Lower lobe of right lung (tissue), 2 donors: Measurements from ENCODE around the gene TLCD2. TPM values are rescaled to one million over a fixed set of nuclear protein-coding genes. Genes with fewer than 3 reads are reported as not detected.
"Not testable (repeated sequence)": the region's sequence is repeated elsewhere in the genome, so short reads cannot be mapped to it uniquely, and the experiment has no call there.

Source experiments
- ATAC-seq, 2 donors: fragments of 200-7000 bp; cut with Tn5 transposase; one replicate each; pipeline ENCODE4 v1.9.1; 2020 to 2022; ENCODE audit warnings: mild to moderate bottlenecking in 2 of 2, moderate library complexity in 2 of 2
- DNase-seq: peaks from one replicate; pipeline ENCODE4 v3.0.0-alpha.2; 2020
- H3K27ac ChIP-seq: fragments of 200-600 bp; one replicate; pipeline ENCODE4 v1.8.0; 2022
- H3K27me3 ChIP-seq: fragments of 200-600 bp; one replicate; pipeline ENCODE4 v1.8.0; 2022; ENCODE audit warnings: low read depth
- H3K36me3 ChIP-seq: fragments of 200-600 bp; one replicate; pipeline ENCODE4 v1.8.0; 2022; ENCODE audit warnings: mild to moderate bottlenecking
- H3K4me1 ChIP-seq: fragments of 200-600 bp; one replicate; pipeline ENCODE4 v1.8.0; 2022
- H3K4me3 ChIP-seq: fragments of 200-600 bp; one replicate; pipeline ENCODE4 v1.8.0; 2022; ENCODE audit warnings: mild to moderate bottlenecking
- H3K9me3 ChIP-seq: fragments of 200-600 bp; one replicate; pipeline ENCODE4 v1.8.0; 2022
- CTCF ChIP-seq: fragments of 200-600 bp; IDR thresholded peaks from one replicate; pipeline ENCODE4 v1.8.0; 2022; ENCODE audit warnings: antibody characterized with exemption, mild to moderate bottlenecking
- intact Hi-C: fragments of 100-400 bp; cut with DNase I; formaldehyde crosslinking; loops from one replicate; pipeline ENCODE4 v1.11.0; 2022
- total RNA-seq: library from RNA; stranded (reverse); fragmentation: NEBNext Ultra II Directional; extraction: Animal tissue kit (Norgen Biotek cat#: 25700); gene quantifications from one replicate; pipeline ENCODE4 v1.2.1, GENCODE V29; 2021
- donor health status: DM: no; HTN: yes; CAD: no; lungs with severe emphysema.

TLCD2 gene
- total RNA-seq, 1 donor from 2014 or later: 13.4 TPM

DNA sequence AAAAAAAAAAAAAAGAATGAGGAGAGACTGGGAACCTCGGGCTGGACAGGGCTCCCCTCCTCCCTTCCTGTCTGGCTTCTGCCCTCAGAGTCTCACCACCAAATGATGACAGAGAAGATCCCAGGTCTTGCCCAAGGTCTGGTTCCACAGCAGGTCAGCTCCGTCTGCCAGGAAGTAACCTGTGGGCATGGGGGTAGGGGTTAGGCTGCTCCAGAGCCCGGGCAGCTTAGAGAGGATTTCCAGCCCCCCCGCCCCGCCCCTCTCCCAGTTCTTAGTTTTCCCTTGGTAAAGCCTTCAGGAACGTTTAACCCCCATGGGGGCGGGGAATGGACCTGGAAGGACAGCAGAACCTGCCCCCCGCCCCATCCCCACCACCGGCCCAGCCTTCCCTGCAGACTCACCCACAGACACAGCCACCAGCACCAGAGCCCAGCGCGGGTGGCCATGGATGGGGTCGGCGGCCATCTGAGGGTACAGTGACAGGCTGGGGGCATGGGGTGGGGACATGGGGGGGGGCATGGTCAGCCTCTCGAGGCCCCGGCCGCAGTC lies 700 bp downstream of the TLCD2 start:
- Histone ChIP-seq H3K27ac (peak overlapping the region; percentile 87), H3K4me1 (peaks cover 53% of the 10 kb centered on the region)

DNA sequence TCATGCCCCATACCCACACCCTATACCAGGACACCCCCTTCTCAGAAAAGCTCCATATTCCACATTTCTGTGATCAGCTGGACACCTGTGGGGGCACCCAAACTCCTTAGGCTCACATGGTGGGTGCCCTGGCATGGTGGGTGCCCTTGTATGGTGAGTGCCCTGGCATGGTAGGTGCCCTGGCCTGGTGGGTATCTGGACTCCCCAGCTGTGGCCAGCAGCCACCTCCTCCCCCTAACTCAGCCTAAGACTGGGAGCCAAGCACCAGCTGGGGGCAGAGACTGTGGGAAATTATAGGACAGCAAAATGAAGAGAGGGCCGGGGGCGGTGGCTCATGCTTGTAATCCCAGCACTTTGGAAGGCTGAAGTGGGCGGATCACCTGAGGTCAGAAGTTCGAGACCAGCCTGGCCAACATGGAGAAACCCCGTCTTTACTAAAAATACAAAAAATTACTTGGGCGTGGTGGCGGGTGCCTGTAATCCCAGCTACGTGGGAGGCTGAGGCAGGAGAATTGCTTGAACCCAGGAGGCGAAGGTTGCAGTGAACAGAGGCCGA lies 1.3 kb downstream of the TLCD2 start:
- H3K9me3 ChIP-seq, H3K27me3 ChIP-seq, H3K27ac ChIP-seq, ATAC-seq, DNase-seq, intact Hi-C loops: not testable (repeated sequence)
- Histone ChIP-seq H3K36me3 (peaks cover 29% of the 10 kb centered on the region), H3K4me1 (peaks cover 47% of the 10 kb centered on the region), H3K4me3 (peak overlapping the region; percentile 81)

More for the DNA sequence above, 700 bp downstream of the TLCD2 start:
- no peak for TF ChIP-seq CTCF
- DNase-seq: no peak
- no peaks in the 10 kb centered on the region for H3K9me3 ChIP-seq
- H3K36me3 ChIP-seq: peaks cover 32% of the 10 kb centered on the region
- H3K4me3 ChIP-seq: peak overlapping the region; percentile 81
- no peaks in the 10 kb centered on the region for H3K27me3 ChIP-seq
- intact Hi-C loops: no loop called here
- ATAC-seq: peak; percentile 13 to 41

- no peak for ATAC-seq
- peaks cover 11% of the 10 kb centered on the region for H3K36me3 ChIP-seq
- no peak overlapping the region for H3K27ac ChIP-seq
- intact Hi-C loops: no loop called here
- no peak overlapping the region for H3K4me3 ChIP-seq
- no peak for TF ChIP-seq CTCF
- peaks cover 30% of the 10 kb centered on the region for H3K4me1 ChIP-seq
- H3K9me3 ChIP-seq: no peaks in the 10 kb centered on the region
- no peak for DNase-seq
- H3K27me3 ChIP-seq: no peaks in the 10 kb centered on the region
These were observed 3.1 kb downstream of the TLCD2 start for GRCh38 chr17:1707107-1707506.

DNA sequence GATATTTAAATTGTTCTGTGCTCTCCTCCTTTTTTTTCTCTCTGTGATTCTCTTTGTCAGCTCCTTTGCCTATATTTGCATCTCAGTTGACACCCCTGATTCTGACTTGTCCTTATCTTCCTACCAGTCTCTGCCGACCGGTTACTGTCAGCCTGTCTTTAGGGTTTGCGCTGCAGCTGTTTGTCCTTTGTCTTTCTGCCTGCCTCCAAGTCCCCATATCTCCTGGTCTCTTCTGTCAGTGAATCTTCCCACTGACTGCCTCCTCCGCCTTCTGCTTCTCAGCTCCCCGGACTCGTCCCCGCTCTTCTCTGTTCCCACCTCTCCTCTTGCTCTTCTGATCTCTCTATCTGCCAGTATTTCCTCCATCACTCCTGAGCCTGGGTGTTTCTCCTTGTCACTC lies 5.2 kb downstream of the TLCD2 start:
- no peak for TF ChIP-seq CTCF
- DNase-seq (no peak), ATAC-seq (no peak)
- H3K27me3 ChIP-seq: no peaks in the 10 kb centered on the region
- intact Hi-C loops: no loop called here
- no peak overlapping the region for H3K27ac ChIP-seq
- H3K4me3 ChIP-seq: no peak overlapping the region
- no peaks in the 10 kb centered on the region for H3K36me3 ChIP-seq
- no peaks in the 10 kb centered on the region for H3K9me3 ChIP-seq
- peaks cover 12% of the 10 kb centered on the region for H3K4me1 ChIP-seq

- Histone ChIP-seq H3K4me3 (no peak overlapping the region), H3K36me3 (no peaks in the 10 kb centered on the region), H3K27me3 (no peaks in the 10 kb centered on the region), H3K4me1 (no peaks in the 10 kb centered on the region), H3K27ac (no peak overlapping the region), H3K9me3 (no peaks in the 10 kb centered on the region)
- no peak for DNase-seq
- intact Hi-C loops: no loop called here
- ATAC-seq: no peak
- no peak for TF ChIP-seq CTCF
These were observed 7.1 kb downstream of the TLCD2 start for GRCh38 chr17:1703063-1703462.

DNA sequence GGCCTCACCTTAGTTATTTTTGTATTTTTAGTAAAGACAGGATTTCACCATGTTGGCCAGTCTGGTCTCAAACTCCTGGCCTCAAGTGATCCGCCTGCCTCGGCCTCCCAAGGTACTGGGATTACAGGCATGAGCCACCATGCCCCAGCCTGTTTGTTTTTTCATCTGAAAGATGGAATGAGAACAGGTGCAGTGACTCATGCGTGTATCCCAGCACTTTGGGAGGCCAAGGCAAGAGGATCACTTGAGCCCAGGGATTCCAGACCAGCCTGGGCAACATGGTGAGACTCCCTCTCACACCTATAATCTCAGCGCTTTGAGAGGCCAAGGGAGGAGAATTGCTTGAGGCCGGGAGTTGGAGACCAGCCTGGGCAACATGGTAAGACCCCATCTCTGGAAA lies 10.3 kb downstream of the TLCD2 start:
- H3K4me3 ChIP-seq, intact Hi-C loops, H3K27ac ChIP-seq, H3K4me1 ChIP-seq, H3K27me3 ChIP-seq, ATAC-seq, DNase-seq, H3K36me3 ChIP-seq, H3K9me3 ChIP-seq: not testable (repeated sequence)
